Iris pigment epithelial cell (primary cell): Measurements from ENCODE around the gene SEMA6A.
A peak's percentile ranks its signal among the peaks of the same experiment; 100 is the strongest.

Source experiments
- DNase-seq: peaks from one replicate; pipeline ENCODE4 v3.0.0-alpha.2; 2011; ENCODE audit warnings: low read depth

The SEMA6A gene

DNA sequence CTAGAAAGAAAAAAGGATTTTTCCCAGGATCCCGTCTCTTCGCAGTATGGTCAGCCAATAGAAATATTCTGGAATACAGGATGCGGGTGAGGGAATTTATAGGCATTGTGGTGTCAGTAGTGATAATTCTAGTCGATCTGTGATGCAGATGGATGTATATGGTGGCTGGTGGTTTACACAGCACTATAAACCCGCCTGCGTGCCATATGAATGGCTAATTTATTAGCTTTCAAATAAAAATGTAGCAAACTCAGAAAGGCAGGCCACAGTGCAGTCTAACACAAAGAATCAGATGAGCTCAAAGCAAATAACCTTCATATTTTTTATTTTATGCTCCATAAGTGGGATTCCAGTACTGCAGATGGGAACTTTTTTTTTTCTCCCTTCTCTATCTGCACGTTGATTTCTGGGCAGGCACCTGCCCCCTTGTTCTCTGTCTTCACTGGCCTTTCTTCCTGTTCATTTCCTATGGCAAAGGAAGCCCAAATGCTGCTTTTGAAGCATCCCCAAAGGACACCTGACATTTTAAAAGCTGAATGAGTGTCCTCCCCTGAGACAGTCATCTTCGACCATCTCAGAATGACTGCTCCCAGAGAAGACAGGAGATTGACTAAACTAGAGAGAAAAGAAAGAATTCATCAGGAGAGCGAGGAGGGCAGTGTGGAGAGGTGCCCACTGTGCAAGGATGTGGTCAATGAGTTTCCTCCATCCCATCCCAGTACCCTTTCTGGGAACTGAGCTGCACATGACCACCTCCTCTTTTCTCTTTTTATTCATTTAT, 52.1 kb downstream of the SEMA6A start:
- no peak for DNase-seq

DNA sequence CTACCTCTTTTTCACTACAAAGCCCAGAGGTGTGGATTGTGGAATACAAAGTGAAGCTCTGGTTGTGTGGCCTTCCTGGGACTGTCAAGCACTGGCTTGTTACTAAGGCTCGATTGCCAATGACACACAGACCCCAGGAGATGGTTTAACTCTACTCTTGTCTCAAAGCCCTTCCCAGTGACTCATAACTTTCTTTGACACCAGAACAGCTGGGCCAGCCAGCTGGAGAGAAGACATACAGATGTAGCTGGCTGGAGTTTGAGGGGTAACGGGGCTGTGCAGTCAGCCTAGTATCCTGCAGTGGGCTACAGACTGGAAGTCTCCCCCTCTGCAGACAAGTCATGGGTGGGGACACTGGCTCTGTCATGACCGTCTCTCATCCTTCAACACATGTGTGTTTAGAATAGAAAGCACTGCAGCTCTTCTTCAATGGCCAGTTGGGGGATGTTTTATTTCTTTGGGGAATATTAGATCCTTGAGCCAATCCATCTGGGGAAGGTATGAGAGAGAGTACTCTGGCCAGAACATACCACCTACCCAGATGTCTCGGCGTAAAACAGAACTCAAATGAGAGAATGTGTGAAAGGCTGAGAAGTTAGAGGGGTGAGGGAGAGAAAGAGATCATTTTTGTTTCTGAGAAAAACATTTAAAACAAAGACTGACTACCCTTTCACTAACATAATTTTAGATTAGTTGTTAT, 53.3 kb downstream of the SEMA6A start:
- no peak for DNase-seq

DNA sequence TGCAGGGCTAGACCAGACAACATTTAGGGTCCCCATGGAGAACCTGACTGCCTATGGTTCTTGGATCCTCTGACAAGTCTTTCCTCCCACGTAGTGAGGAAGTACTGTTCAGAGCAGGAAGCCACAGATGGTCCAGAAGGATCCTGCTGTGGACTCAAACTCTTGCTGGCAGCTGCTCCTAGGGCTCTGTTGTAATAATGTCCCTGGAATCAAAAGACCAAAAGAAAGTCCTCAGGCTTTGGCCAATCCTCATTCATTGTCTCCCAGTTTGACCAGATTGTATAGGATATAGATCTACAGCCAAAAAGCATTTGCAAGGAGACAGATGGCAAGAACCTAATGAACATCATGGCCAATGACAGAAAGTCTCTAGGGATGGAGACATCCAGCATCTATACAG, 53.9 kb downstream of the SEMA6A start:
- DNase-seq, result no peak

DNA sequence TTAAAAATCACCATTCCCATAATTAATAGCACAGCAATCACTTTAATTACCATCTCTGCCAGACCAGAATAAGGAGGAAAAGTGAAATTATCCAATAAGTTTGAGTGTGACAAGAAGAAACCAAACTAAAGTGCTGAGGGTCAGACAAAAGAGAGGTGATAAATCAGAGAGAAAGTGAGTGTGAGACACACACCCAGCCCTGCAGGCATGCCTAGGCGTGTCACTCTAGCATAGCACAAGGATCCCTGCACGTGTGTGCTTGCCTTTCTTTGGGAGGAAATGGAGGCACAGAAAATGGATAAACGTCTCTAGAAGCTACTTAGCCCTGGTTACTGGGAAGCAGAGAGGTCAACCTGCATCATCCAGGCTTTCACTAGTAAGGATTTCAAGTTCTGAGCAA, 56.2 kb downstream of the SEMA6A start:
- DNase-seq, result no peak

DNA sequence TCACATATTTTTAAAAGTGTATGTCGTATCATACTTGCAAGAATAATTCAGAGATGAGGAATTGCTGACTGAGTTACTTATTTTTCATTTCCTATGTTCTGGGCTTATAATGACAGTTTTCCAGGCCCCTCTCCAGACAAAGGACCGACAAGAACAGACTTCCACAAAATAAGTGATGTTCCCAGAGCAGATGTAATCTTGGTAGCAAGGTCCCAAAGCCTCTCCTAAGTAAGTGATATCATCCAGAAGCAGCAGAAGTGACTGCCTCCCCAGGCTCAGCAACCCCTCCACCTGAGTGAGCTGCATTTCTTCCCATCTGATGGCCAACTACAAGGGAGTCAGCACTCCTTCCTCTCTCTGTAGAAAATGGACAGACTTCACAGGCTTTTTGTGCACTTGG, 57.1 kb downstream of the SEMA6A start:
- DNase-seq, result no peak

DNA sequence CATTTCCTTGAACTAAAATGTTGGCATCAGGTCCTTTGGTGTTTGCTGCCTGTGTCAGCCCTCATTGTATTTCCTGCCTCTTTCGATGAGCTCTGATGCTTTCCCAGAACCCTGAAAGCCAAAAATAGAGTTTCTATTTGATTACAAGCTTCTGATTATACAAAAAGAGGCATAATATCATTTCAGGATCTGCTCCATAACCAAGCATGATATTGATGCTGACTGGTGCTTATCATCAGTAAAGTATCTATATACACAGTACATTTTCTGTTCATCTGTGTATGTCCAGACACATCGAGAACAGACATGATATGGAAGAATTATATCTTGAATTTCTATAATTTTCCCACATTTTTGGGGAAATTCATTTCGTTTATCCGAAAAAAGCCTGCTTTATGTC, 58.6 kb downstream of the SEMA6A start:
- no peak for DNase-seq

DNA sequence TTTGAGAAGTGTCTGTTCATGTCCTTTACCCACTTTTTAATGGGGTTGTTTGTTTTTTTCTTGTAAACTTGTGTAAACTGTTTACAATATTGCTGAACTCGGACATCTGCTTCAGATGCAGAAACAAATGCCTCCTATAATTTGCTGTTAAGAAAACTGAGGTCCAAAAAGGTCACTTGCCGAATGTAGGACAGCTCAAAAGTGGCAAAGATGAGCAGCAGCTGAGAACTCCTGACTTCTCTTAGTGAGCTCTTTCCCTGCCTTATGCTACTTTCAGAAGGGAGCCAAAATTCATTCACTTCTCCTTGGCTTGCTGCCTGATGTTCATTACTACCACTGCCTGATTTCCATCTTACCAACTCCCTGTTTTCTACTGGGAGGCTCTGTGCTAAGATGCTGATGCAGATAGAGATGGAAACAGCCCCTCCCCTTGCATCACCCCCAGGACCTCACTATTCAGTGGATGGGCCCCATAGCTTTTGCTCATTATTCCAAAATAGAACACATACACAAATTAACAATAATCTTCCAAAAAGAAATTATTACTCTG, 60.1 kb downstream of the SEMA6A start:
- DNase-seq, result no peak

DNA sequence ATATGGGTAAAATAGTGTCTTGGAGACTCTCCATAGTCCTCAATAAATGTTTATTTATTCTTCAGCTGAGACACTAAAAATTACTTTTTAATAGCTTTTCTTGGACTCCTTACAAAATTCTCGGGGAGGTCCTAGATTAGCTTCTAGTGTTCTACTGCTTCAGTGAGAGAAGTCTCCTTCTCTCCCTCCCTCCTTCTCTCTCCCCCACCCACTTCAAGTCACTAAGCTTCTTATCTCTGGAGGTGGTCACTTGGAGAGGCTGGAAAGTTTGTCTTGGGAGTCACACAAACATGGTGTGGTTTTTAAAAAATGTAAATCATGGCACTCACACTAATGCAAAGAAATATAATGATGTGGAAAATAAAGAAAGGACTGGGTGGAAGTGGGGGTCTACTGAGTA, 64.1 kb downstream of the SEMA6A start:
- DNase-seq, result no peak

DNA sequence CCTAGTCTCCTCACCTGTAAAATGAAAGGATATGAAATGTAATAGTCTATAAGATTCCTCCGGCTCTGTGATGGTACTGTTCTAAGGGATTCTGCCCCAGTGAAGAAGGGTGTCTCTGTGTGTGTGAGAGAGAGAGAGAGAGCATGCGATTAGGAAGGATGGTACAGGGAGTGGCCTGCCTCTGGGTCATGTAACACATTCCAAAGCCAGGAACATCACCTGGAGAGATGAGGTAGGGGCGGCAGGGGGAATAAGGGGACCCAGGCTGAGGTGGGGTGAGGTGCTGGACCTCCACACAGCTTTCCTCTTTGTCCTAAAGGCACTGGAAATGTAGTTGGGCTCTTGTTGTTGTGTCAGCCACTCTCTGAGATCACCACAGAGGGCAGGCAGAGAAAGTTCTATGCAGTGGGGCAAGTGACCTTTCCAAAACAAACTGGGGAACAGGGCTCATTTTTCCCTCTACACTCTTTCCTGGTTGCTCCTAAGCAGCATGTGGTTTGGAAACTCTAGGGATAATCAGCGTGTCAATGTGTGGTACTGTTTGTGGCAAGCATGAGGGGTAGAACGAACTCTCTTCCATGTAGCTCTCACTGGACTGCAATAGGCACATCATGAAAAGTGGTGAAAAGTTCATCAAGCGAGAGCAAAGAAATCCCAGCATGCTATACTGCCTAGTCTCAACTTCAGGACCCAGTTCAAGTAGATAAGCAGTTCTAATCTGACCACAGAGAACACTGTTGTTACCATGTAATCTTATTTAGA, 65.0 kb downstream of the SEMA6A start:
- no peak for DNase-seq

DNA sequence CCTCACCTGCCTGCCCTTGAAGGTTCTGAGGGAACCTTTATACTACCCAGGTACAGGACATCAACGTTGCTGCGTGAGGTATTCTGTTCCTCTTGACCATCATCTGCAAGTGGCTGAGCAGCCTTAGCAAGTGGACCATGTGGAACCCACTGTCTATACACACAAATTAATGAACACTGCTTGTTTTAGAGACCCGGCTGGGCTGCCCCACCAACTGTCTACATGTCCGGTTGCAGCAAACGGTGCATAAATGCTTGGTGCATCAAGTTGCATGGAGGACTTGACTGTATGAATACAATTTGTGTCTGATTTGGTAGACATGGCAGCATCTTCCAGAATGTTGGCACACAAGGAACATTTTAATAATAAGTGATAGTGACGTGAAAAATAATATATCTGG, 65.8 kb downstream of the SEMA6A start:
- no peak for DNase-seq

DNA sequence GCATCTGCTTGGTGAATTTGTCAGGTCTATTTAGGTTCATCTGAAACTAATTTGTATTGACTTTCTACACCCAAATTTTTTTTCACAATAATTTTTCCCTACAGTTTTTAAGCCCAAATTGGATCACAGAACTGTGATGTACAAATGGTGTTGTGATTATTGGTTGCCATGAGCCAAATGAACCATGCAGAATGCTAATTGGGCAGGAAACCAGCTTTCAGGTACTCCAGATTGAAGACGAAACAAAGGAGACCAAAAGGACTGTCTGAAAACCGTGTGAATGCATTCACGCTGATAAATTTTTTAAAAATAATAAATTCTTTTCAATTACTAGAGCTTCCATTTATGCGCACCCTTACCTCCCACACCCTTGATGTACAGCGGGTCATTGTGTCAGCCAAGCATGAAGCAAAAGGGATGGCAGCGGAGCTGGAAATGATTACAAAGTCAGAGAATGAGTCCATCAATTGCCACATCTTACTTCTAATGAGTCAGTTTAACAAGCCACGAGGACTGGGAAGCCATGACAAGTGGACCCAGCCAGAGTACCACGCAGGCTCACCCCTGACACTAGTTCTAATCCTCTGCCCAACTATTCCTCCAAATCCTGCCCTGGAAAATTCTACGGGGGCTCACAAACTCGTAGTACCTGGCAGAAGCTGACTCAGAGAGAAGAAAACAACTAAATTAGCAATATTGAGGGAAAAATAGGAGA, 66.5 kb downstream of the SEMA6A start:
- DNase-seq, result no peak

DNA sequence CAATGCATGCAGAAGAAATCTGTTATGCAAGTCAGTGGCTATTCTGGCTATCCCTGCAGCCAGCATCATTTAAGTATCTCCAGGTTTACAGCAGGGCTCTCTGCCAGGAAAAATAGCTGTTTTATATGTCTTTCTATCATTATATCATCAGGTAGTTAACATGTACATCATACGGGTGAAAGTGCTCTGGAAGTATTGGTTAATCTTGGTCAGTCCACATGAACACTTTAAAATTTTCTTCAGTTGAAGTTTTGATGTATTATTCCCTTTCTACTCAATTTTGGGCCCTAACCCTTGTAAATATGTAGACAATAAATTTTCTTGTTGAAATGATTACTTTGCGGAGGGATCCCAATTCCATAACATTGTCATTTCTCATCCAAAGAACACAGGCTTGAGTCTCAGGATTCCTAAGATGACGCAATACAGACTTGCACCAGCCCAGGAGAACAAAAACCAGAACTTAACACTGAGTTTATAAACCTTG, 67.5 kb downstream of the SEMA6A start:
- DNase-seq, result peak; percentile 37

DNA sequence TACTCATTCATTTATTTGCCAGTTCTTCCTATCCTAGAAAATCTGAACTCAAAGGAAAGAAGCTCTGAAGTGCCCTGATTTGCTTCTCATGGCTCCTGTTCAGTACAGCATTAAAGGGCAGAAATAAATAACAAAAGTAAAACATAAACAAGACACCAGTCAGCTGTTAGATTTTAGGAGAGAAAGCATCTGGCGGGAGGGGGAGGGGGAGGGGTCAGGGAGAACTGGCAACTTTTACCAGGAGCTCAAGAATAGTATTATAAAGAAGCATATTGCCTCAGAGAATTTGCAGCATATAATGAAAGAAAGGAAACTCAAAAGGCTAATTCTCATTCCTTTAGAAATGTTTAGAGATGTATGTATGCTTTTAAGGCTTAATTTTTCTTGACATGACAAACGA, 68.1 kb downstream of the SEMA6A start:
- no peak for DNase-seq

DNA sequence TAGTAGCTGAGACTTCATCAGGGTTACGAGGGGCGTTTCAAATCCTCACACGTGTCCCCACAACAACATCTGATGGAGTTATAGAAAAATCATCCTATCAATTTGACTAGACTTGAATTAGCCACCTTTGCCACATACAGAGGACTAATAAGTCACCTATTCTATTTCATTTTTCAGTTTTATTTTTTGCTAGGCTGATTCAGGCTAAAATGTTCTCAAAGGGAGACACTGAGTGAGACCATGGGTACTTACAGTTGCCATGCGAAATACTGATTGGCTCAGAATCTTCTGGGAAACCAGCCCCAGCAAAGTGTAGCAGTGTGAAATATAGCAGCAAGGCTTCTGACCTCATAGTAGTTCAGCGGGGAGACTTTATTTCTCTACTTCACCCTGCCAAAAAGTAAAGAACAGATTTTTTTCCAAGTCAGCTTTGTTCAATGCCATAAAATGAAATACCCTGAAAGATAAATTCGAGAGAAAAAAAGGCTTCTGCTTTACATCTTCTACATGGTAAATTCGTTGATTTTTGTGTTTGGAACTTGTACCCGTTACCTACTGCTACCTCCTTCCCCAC, 69.9 kb downstream of the SEMA6A start:
- DNase-seq, result no peak

DNA sequence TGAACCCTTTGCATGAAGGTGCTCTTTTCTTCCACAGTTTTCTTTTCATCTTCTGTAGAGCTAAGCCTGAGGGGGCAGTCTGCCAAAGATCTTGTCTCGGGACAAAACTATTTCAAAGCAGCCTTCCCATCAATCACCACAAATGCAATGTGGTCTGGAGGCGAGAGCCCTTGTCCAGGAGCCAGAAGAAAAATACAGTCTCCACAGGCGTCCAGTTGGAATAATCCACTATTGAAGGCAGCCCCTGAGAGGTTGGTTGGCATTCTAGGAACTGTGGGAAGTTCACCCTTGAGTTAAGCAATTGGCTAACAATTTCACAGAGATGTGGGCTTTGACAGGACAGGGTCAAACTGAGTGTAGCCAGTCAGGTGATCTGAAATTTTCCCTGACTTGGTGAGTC, 72.0 kb downstream of the SEMA6A start:
- peak; percentile 74 for DNase-seq

DNA sequence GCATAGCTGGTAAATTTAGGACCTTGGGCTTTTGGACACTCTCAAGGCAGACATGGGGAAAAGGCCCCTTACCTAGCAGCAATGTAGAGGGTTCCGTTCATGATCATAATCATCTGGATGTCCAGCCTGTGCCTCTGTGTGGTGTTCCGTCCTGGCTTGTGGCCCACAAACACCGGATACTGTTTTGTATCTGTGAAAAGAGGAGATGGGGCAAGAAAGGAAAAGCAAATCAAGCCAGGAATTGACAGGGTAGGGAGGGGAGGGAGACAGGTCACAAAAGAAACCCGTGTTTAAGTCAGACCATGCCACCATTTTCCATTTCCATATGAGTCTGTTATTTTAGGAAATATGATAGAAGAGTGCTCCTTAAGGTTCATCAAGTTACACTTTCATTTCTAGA, 72.5 kb downstream of the SEMA6A start:
- DNase-seq, result no peak

DNA sequence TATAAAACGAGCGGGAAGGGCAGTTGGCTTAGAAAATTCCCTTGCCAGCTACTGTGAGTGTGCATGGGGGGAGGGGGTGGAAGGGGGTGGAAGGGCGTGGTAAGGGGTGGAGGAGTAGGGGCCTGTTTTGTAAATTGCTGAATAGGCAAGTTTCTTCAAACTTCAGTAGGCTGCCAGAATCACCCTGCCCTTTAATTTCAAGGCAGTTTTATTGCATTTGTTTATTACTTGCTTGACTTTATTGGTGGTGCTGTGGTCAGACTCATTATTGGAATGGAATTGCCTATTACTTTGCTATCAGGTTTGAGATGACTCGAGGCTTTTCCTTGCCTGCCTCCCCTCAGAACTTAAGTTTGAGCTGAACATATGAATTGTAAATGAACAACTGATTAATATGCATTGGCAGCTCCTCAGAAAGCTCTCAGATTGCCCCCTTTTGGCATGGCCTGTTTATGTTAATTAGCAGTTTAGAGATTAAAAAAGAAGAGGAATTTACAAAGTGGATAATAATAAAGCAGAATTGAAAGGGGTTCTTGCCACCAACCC, 76.0 kb downstream of the SEMA6A start:
- no peak for DNase-seq

DNA sequence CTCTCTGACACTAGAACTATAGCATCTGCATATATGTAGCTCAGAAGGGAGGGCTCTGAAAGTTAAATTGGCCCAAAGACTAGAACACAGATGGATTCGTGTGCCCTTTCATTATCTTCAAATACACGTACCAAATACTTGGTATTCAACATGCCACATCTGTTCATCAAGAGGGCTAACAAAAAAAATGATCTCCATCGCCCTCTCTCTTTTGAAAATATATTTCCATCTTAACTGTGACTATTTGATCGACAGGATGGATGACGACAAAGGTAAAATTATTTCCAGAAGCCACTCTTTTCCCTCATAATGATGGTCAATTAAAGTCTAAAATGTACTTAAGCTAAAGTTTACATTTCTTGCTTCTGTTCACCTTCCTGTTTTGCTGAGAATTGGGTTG, 77.0 kb downstream of the SEMA6A start:
- no peak for DNase-seq

DNA sequence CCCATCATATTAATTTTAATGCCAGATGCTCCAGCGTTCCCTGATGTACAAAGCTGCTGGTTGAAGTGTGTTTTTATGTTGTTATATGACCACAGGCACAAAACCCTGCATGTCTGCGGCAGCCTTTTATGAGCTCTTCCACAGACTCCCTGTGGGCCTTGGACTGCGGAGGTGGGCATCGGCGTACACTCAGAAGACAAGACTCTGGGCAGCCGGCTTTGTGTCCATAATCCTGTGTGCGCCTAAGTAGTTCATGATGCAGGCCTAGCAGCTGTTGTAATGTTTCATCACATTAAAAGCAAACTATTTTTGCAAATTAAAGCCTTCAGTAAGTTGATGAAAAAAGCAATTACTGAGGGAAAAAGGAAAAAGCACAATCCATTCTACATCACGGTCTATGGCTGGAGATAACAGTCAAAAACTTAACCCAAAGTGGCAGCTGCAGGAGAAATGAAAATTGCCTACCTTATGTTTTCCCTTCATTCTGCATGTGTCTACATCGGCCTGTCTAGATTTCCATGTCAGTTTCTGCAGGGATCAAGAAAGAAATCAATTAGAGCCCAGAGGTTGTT, 78.8 kb downstream of the SEMA6A start:
- DNase-seq, result no peak

DNA sequence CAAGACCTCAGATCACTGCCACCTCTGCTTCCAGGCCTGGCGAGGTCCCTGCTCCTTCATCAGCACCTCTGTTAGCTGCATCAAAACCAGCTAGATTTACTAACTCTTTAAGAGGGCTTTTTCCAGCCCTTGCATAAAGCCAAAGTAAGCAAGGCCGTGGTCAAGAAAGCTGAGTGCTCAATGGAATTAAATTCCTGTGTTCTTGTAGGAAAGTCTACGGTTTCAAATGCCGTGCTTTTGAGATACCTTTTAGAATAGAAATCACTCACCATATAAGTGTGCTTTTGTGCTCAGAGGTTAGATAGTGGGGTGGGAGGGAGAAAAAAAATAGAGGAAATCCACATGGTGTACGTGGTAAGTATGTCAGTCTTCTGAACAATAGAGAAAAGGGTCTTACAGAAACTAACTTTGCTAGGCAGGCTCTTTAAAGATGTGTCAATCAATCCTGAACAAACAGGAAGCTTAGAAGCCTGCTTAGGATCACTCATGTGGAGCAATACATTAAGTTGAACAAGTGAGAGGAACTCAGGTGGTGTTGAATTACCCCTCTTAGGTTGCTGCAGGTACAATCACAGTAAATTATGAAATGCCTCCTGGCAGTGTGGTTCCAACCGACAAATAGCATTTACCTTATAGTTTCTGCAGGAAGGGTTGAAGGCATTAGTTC, 79.7 kb downstream of the SEMA6A start:
- DNase-seq, result no peak
